Stimulated activated CD4-positive, alpha-beta T cell treated with anti-CD3 and anti-CD28 coated beads, TNF-alpha, amount 100 ng/mL, for 1 hour (primary cell): ENCODE data around the gene MRPL52.

ENCODE experiments used
- DNase-seq, 3 donors: peaks; one replicate each; pipeline ENCODE4 v3.0.0-alpha.2; 2020; ENCODE audit warnings: low read depth in 3 of 3, low spot score in 1 of 3

Gene MRPL52

GRCh38 chr14:22878271-22879246 is 48.9 kb downstream of the MRPL52 start:
- no peak for DNase-seq

- no peak for DNase-seq
These were observed 52.4 kb downstream of the MRPL52 start for GRCh38 chr14:22882064-22882463.

GRCh38 chr14:22882529-22883172 is 53.0 kb downstream of the MRPL52 start:
- DNase-seq: no peak

- DNase-seq: no peak
These were observed 53.7 kb downstream of the MRPL52 start, which contains the start of gene REM2 for GRCh38 chr14:22883173-22883976. TSS of gene REM2 (plus strand) at chr14:22883222. CDS start at chr14:22883288, 66 bp downstream.

- no peak for DNase-seq
These were observed 54.5 kb downstream of the MRPL52 start for GRCh38 chr14:22884076-22884737.
